Measurements from ENCODE around the gene NCBP2L.

NCBP2L gene

DNA sequence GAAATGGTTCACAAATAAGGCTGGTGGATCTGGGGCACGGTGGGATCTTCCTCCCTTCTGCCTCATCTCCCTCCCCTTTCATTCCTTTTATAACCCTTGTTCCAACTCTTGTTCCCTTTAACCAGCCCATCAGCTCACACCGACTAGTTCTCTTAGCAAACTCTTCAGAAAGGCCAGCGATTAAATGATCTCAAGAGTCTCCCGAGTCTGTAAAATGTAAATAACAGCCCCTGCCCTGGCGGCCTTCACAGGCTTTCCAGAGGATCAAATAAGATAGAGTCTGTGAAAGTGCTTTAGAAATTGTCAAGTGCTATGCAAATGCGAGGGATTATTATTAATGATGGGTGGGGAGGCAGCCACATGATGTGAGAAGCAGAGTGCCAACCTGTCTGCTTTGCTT is 29.0 kb upstream of the NCBP2L start:
- TF ChIP-seq FOXM1 (IDR thresholded peaks at IDR 0.05; ENCODE audit: borderline replicate concordance), result no peak
- no peak for TF ChIP-seq BHLHE40 (IDR thresholded peaks at IDR 0.05; ENCODE audit: borderline replicate concordance)
- no peak for TF ChIP-seq FOXK2 (IDR thresholded peaks at IDR 0.05)
- TF ChIP-seq LEF1 (IDR thresholded peaks at IDR 0.05; ENCODE audit: borderline replicate concordance), result no peak
- TF ChIP-seq NFRKB (IDR thresholded peaks at IDR 0.05), result no peak
- ChIA-PET POLR2A (interaction anchor here (0.8 to 4.1 kb wide), 6 partner anchors 16 to 120 kb away, joined by 3 to 20 read pairs (median 6); partner anchors contain the start of gene PRPS1), CTCF (interaction anchor here (1.0 kb wide), 1 partner anchor 15 kb away, joined by 3 read pairs; no protein-coding TSS in a partner anchor)

GRCh38 chrX:107750263-107750662 is 27.3 kb upstream of the NCBP2L start:
- no peak for TF ChIP-seq FOXM1 (IDR thresholded peaks at IDR 0.05; ENCODE audit: borderline replicate concordance)
- no peak for TF ChIP-seq FOXK2 (IDR thresholded peaks at IDR 0.05)
- TF ChIP-seq PKNOX1 (IDR thresholded peaks at IDR 0.05), result no peak
- no peak for DNase-seq (ENCODE audit: extremely low spot score)
- CTCF ChIA-PET, result interaction anchor here (1.1 to 3.0 kb wide), 3 partner anchors 17 to 40 kb away, joined by 3 to 7 read pairs (median 3); no protein-coding TSS in a partner anchor
- POLR2A ChIA-PET, result interaction anchor here (0.6 to 3.8 kb wide), 7 partner anchors 9 to 34 kb away, joined by 3 to 22 read pairs (median 6); partner anchors contain the start of gene TSC22D3

More for the DNA sequence above, 29.0 kb upstream of the NCBP2L start:
- no peak for DNase-seq (ENCODE audit: extremely low spot score)

DNA sequence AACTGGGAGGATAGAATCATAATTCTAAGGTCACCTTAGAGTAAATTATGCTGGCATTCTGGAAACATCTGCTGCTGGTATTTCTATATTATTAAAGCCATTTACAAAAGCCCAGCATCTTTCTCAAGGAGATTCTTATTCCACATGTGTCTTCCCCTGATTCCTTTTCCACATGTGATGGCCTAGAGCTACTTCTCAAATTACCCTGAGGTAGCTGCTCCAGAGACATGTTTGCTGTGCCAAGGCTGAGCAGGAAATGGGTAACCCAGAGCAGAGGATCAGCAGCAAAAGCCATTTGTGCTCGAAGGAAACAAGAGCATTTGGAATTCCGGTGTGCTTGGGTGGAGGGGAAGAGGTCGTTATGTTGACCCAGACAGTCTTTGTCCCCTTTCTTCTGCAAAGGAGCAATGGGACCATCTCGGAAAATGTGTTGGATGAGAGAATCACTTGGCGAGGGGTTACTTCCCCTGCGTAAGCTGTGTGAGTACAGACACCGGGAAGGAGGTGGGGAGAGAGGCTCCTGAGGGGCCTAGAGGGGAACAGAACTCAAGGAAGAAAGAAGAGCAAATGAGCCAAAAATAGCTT is 26.6 kb upstream of the NCBP2L start:
- TF ChIP-seq FOXA1 (IDR thresholded peaks at IDR 0.05), result no peak
- TF ChIP-seq SP1 (IDR thresholded peaks at IDR 0.05), result no peak
- no peak for TF ChIP-seq ZNF384 (IDR thresholded peaks at IDR 0.05)
- no peak for DNase-seq (ENCODE audit: extremely low spot score)
- POLR2A ChIA-PET, result interaction anchor here (0.6 to 3.8 kb wide), 8 partner anchors 10 to 35 kb away, joined by 3 to 22 read pairs (median 5); partner anchors contain the start of gene TSC22D3
- CTCF ChIA-PET, result interaction anchor here (1.3 to 3.0 kb wide), 6 partner anchors 16 to 78 kb away, joined by 3 to 9 read pairs (median 5); partner anchors contain the start of gene NCBP2L

DNA sequence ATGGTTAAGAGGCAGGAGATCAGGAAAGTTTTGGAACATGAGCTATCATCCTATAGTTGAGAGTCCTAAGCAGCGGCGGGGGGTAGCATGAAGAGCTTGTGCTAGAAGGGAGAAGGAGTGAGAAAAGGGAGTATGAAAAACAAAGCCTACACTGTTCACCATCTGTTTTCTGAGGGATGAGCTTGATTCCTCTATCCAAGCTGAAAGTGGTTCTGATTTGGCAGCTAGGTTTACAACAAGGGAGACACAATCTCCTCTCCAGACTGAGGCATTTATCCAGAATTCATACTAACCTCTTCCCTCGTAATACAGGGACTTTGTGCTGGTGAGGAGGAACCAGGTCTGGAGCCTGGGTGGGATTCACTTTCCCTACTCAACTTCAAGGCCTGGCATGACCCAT is 25.5 kb upstream of the NCBP2L start:
- TF ChIP-seq NFRKB (IDR thresholded peaks at IDR 0.05) (no peak), TARDBP (IDR thresholded peaks at IDR 0.05) (no peak), ARNT (IDR thresholded peaks at IDR 0.05) (no peak), HDGF (IDR thresholded peaks at IDR 0.05; ENCODE audit: borderline replicate concordance) (no peak), SUZ12 (IDR thresholded peaks at IDR 0.05) (no peak), CTBP1 (IDR thresholded peaks at IDR 0.05; ENCODE audit: borderline replicate concordance) (no peak)
- ChIA-PET POLR2A (interaction anchor here (0.9 to 3.8 kb wide), 8 partner anchors 14 to 79 kb away, joined by 3 to 22 read pairs (median 8); no protein-coding TSS in a partner anchor), CTCF (interaction anchor here (0.6 to 3.0 kb wide), 8 partner anchors 15 to 95 kb away, joined by 3 to 9 read pairs (median 4); partner anchors contain the start of genes NCBP2L and TSC22D3)
- no peak for DNase-seq (ENCODE audit: extremely low spot score)

- no peak for TF ChIP-seq NFRKB (IDR thresholded peaks at IDR 0.05)
- TF ChIP-seq ARNT (IDR thresholded peaks at IDR 0.05), result no peak
- no peak for TF ChIP-seq TARDBP (IDR thresholded peaks at IDR 0.05)
- TF ChIP-seq L3MBTL2 (conservative IDR thresholded peaks at IDR 0.05), result no peak
- TF ChIP-seq HDGF (IDR thresholded peaks at IDR 0.05; ENCODE audit: borderline replicate concordance), result no peak
- no peak for TF ChIP-seq PKNOX1 (IDR thresholded peaks at IDR 0.05)
- TF ChIP-seq BHLHE40 (IDR thresholded peaks at IDR 0.05; ENCODE audit: borderline replicate concordance), result no peak
- TF ChIP-seq SUZ12 (IDR thresholded peaks at IDR 0.05), result no peak
- no peak for TF ChIP-seq FOXM1 (IDR thresholded peaks at IDR 0.05; ENCODE audit: borderline replicate concordance)
- no peak for TF ChIP-seq SP1 (IDR thresholded peaks at IDR 0.05)
- CTCF ChIA-PET, result interaction anchor here (1.1 to 3.0 kb wide), 4 partner anchors 14 to 80 kb away, joined by 4 to 9 read pairs (median 7); partner anchors contain the start of genes NCBP2L and TSC22D3
- POLR2A ChIA-PET, result interaction anchor here (1.7 to 3.8 kb wide), 5 partner anchors 16 to 79 kb away, joined by 7 to 22 read pairs (median 9); no protein-coding TSS in a partner anchor
- no peak for DNase-seq (ENCODE audit: extremely low spot score)
These were observed 24.8 kb upstream of the NCBP2L start for GRCh38 chrX:107752714-107753113.

DNA sequence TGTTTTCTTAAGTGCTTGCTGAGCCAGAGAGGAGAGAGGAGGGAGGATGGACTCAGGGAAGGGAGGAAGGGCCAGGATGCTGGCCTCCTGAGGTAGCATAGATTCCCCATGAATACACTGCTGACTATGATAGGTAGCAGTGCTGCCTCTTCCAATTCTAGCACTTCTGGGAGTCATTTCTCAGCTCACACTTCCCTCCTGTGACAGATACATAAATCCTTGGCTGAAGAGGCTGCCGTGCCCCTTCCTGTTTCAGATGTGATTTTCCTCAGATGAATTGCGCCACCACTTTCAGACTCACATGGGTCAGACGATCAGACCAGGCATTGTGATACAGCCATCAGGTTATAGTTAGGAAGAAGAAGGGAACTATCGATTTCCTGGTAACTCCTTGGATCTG is 24.3 kb upstream of the NCBP2L start:
- TF ChIP-seq NFRKB (IDR thresholded peaks at IDR 0.05) (no peak), FOXA1 (IDR thresholded peaks at IDR 0.05) (no peak), L3MBTL2 (conservative IDR thresholded peaks at IDR 0.05) (no peak), BHLHE40 (IDR thresholded peaks at IDR 0.05; ENCODE audit: borderline replicate concordance) (no peak), ELF4 (IDR thresholded peaks at IDR 0.05) (no peak), SUZ12 (IDR thresholded peaks at IDR 0.05) (no peak), PKNOX1 (IDR thresholded peaks at IDR 0.05) (no peak), FOXM1 (IDR thresholded peaks at IDR 0.05; ENCODE audit: borderline replicate concordance) (no peak), ZNF384 (IDR thresholded peaks at IDR 0.05) (no peak), CTBP1 (IDR thresholded peaks at IDR 0.05; ENCODE audit: borderline replicate concordance) (no peak), TARDBP (IDR thresholded peaks at IDR 0.05) (no peak), HDGF (IDR thresholded peaks at IDR 0.05; ENCODE audit: borderline replicate concordance) (no peak), ARNT (IDR thresholded peaks at IDR 0.05) (no peak), FOXK2 (IDR thresholded peaks at IDR 0.05) (no peak), SP1 (IDR thresholded peaks at IDR 0.05) (no peak)
- CTCF ChIA-PET, result interaction anchor here (0.6 to 3.0 kb wide), 3 partner anchors 14 to 98 kb away, joined by 3 to 7 read pairs (median 4); partner anchors contain the start of gene TSC22D3
- DNase-seq (ENCODE audit: extremely low spot score), result no peak
- POLR2A ChIA-PET, result interaction anchor here (1.7 to 3.8 kb wide), 4 partner anchors 17 to 37 kb away, joined by 8 to 22 read pairs (median 12); no protein-coding TSS in a partner anchor
